B cell (primary cell): Measurements from ENCODE around the gene KIAA0232.

Experiments
- EZH2 ChIP-seq: IDR thresholded peaks from 2 replicates; pipeline ENCODE4 v1.6.1; 2012; ENCODE audit warnings: borderline replicate concordance, low read depth, mild to moderate bottlenecking, moderate library complexity, low read length; ENCODE audit not compliant: insufficient read depth, poor library complexity, severe bottlenecking
- TF ChIP-seq, protein P1 (sequence below): fragments of 200-600 bp; IDR thresholded peaks from one replicate; pipeline ENCODE4 v1.8.0; 2022; ENCODE audit warnings: antibody characterized with exemption, mild to moderate bottlenecking

- TF ChIP-seq, protein P1, sequence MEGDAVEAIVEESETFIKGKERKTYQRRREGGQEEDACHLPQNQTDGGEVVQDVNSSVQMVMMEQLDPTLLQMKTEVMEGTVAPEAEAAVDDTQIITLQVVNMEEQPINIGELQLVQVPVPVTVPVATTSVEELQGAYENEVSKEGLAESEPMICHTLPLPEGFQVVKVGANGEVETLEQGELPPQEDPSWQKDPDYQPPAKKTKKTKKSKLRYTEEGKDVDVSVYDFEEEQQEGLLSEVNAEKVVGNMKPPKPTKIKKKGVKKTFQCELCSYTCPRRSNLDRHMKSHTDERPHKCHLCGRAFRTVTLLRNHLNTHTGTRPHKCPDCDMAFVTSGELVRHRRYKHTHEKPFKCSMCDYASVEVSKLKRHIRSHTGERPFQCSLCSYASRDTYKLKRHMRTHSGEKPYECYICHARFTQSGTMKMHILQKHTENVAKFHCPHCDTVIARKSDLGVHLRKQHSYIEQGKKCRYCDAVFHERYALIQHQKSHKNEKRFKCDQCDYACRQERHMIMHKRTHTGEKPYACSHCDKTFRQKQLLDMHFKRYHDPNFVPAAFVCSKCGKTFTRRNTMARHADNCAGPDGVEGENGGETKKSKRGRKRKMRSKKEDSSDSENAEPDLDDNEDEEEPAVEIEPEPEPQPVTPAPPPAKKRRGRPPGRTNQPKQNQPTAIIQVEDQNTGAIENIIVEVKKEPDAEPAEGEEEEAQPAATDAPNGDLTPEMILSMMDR = no peak
- no peak for TF ChIP-seq EZH2
These were observed 98.2 kb downstream of the KIAA0232 start for GRCh38 chr4:6880691-6881090.
